Thoracic aorta (tissue), 2 donors: ENCODE data around the gene PHYHD1. TPM values are rescaled to one million over a fixed set of nuclear protein-coding genes. Genes with fewer than 3 reads are reported as not detected.
"Not testable (repeated sequence)": the region's sequence is repeated elsewhere in the genome, so short reads cannot be mapped to it uniquely, and the experiment has no call there.

Experiments
- ATAC-seq: fragments of 150-250 bp; one replicate; pipeline ENCODE4 v1.8.0; 2017; ENCODE audit warnings: low read depth; ENCODE audit not compliant: insufficient number of reproducible peaks, low FRiP score
- DNase-seq: peaks from one replicate; pipeline ENCODE4 v3.0.0-alpha.2; 2020; ENCODE audit warnings: low spot score
- H3K27ac ChIP-seq, 2 donors: fragments of 200-600 bp; sonication (generic); 1 replicate in 1 of 2; 2 replicates in 1 of 2; pipeline ENCODE4 v1.5.1; 2016; ENCODE audit warnings: mild to moderate bottlenecking in 2 of 2, moderate library complexity in 2 of 2
- H3K27me3 ChIP-seq: fragments of 200-600 bp; sonication (generic); replicated peaks from 2 replicates; pipeline ENCODE4 v1.6.0; 2016; ENCODE audit warnings: mild to moderate bottlenecking; ENCODE audit not compliant: insufficient read depth
- H3K36me3 ChIP-seq: fragments of 200-600 bp; sonication (generic); one replicate; pipeline ENCODE4 v1.5.1; 2016
- H3K4me1 ChIP-seq, 2 donors: fragments of 200-600 bp; sonication (generic); 1 replicate in 1 of 2; 2 replicates in 1 of 2; pipeline versions ENCODE4 v1.5.1 to v1.6.0; 2016; ENCODE audit warnings: low read depth in 2 of 2, mild to moderate bottlenecking in 1 of 2; ENCODE audit not compliant: control insufficient read depth in 1 of 2
- H3K4me3 ChIP-seq: fragments of 200-600 bp; sonication (generic); 2 replicates; pipeline ENCODE4 v1.5.1; 2016; ENCODE audit warnings: mild to moderate bottlenecking
- H3K9me3 ChIP-seq: fragments of 200-600 bp; sonication (generic); 2 replicates; pipeline ENCODE4 v1.5.1; 2016
- CTCF ChIP-seq: fragments of 200-600 bp; sonication (generic); IDR thresholded peaks from one replicate; pipeline ENCODE4 v1.5.1; 2019; ENCODE audit warnings: antibody characterized with exemption
- total RNA-seq, 2 donors: library from RNA; depleted of rRNA; stranded (reverse); fragments of >200 nt; gene quantifications; one replicate each; pipeline versions ENCODE4 v1.1.0 to v1.2.3, GENCODE V29; 2016

Gene PHYHD1
- total RNA-seq, 2 donors from 2014 or later: 21.1 to 36.3 TPM

- peaks cover 0 to 13% of the 10 kb centered on the region in 2 donors for H3K4me1 ChIP-seq
- H3K36me3 ChIP-seq: peaks cover 11% of the 10 kb centered on the region
- DNase-seq (no peak), ATAC-seq (no peak)
- H3K9me3 ChIP-seq: no peaks in the 10 kb centered on the region
- H3K27me3 ChIP-seq: no peaks in the 10 kb centered on the region
- H3K4me3 ChIP-seq: no peak overlapping the region
- no peak for TF ChIP-seq CTCF
- peak overlapping the region in 1 of 2 donors; percentile 11 for H3K27ac ChIP-seq
Observed at GRCh38 chr9:128937310-128938165, 16.8 kb downstream of the PHYHD1 start.

- DNase-seq: no peak
- no peak for ATAC-seq
- Histone ChIP-seq H3K9me3 (no peaks in the 10 kb centered on the region), H3K27me3 (no peaks in the 10 kb centered on the region), H3K36me3 (peaks cover 11% of the 10 kb centered on the region), H3K4me1 (peaks cover 0 to 22% of the 10 kb centered on the region in 2 donors), H3K27ac (no peak overlapping the region), H3K4me3 (no peak overlapping the region)
- TF ChIP-seq CTCF: no peak
Observed at GRCh38 chr9:128940271-128940921, 19.6 kb downstream of the PHYHD1 start.

GRCh38 chr9:128940946-128941755 is 20.4 kb downstream of the PHYHD1 start:
- no peaks in the 10 kb centered on the region for H3K9me3 ChIP-seq
- no peak for TF ChIP-seq CTCF
- H3K36me3 ChIP-seq: peaks cover 7% of the 10 kb centered on the region
- ATAC-seq: no peak
- no peak overlapping the region for H3K27ac ChIP-seq
- no peak for DNase-seq
- H3K4me3 ChIP-seq: no peak overlapping the region
- peaks cover 2 to 30% of the 10 kb centered on the region in 2 donors for H3K4me1 ChIP-seq
- H3K27me3 ChIP-seq: no peaks in the 10 kb centered on the region

- Histone ChIP-seq H3K27ac (no peak overlapping the region), H3K36me3 (peaks cover 3% of the 10 kb centered on the region), H3K4me3 (no peak overlapping the region), H3K27me3 (no peaks in the 10 kb centered on the region), H3K4me1 (peaks cover 8 to 38% of the 10 kb centered on the region in 2 donors), H3K9me3 (no peaks in the 10 kb centered on the region)
- no peak for TF ChIP-seq CTCF
- ATAC-seq (no peak), DNase-seq (no peak)
Observed at GRCh38 chr9:128943832-128944620, 23.2 kb downstream of the PHYHD1 start.

GRCh38 chr9:128944966-128945365 is 24.2 kb downstream of the PHYHD1 start:
- not testable (repeated sequence) for ATAC-seq, H3K27ac ChIP-seq, DNase-seq, H3K9me3 ChIP-seq, H3K36me3 ChIP-seq, H3K4me3 ChIP-seq, H3K27me3 ChIP-seq
- peaks cover 8 to 38% of the 10 kb centered on the region in 2 donors for H3K4me1 ChIP-seq
